Measurements from ENCODE around the gene KLHL29. TPM values are rescaled to one million over a fixed set of nuclear protein-coding genes. Genes with fewer than 3 reads are reported as not detected.
A peak's percentile ranks its signal among the peaks of the same experiment; 100 is the strongest.

KLHL29 gene
- total RNA-seq, 1 donor from 2014 or later: 17.5 TPM

- Mint-ChIP-seq H3K27me3 (ENCODE audit: unreplicated experiment) (peaks cover 15% of the 10 kb centered on the region), H3K4me3 (ENCODE audit: unreplicated experiment) (peak overlapping the region; percentile 99), H3K9me3 (ENCODE audit: unreplicated experiment) (no peaks in the 10 kb centered on the region), H3K4me1 (ENCODE audit: unreplicated experiment) (peaks cover 27% of the 10 kb centered on the region), H3K27ac (ENCODE audit: unreplicated experiment) (no peak overlapping the region), H3K36me3 (ENCODE audit: low read depth, unreplicated experiment) (peaks cover 4% of the 10 kb centered on the region)
- no peak for TF ChIP-seq CTCF (IDR thresholded peaks at IDR 0.05; ENCODE audit: unreplicated experiment)
- DNase-seq (ENCODE audit: low spot score): peak; percentile 31
Measured at GRCh38 chr2:23386339-23387220, 1.6 kb downstream of the KLHL29 start.

GRCh38 chr2:23387221-23387550 is 2.2 kb downstream of the KLHL29 start:
- peak overlapping the region; percentile 52 for H3K27ac Mint-ChIP-seq (ENCODE audit: unreplicated experiment)
- no peak for TF ChIP-seq CTCF (IDR thresholded peaks at IDR 0.05; ENCODE audit: unreplicated experiment)
- H3K27me3 Mint-ChIP-seq (ENCODE audit: unreplicated experiment): peaks cover 14% of the 10 kb centered on the region
- peaks cover 4% of the 10 kb centered on the region for H3K36me3 Mint-ChIP-seq (ENCODE audit: low read depth, unreplicated experiment)
- no peak for DNase-seq (ENCODE audit: low spot score)
- H3K4me1 Mint-ChIP-seq (ENCODE audit: unreplicated experiment): peaks cover 32% of the 10 kb centered on the region
- no peaks in the 10 kb centered on the region for H3K9me3 Mint-ChIP-seq (ENCODE audit: unreplicated experiment)
- H3K4me3 Mint-ChIP-seq (ENCODE audit: unreplicated experiment): peak overlapping the region; percentile 89

DNA sequence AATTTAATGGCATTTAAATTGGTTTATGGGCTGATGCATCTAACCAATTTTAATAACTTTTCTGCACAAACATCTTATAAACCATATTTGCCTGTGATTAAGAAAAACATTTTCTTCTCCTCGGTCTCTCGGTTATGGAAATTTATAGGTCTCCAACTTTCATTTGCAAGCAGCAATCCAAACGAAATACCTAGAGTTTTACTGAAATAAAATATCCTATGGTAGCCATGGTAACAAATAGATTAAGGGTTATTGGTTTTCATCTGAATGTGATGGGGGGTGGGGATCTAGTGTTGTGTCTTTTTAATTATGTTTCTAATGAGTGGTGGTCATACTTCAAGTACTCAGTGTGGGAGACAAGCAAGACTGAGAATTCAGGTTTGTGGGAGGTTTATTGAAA is 2.9 kb downstream of the KLHL29 start:
- Mint-ChIP-seq H3K4me1 (ENCODE audit: unreplicated experiment) (peaks cover 32% of the 10 kb centered on the region), H3K27me3 (ENCODE audit: unreplicated experiment) (peaks cover 14% of the 10 kb centered on the region)

DNA sequence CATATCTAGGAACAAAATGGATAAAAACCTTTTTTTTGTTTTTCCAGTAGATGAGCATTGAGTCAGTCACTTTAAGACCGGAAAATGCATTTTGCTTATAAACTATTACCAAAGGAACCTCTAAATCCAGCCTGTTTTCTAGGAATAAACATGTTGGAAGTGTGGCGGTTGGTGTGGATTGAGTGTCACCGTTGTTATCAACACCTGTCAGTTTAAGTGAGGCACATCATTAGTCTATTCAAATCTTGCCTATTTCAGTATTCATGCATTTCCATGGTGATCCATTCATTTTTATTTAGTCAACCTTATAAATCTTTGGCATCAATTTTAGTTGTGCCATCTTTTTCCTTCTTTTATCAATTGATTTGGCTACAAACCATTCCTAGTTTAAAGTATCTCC is 3.3 kb downstream of the KLHL29 start:
- Mint-ChIP-seq H3K4me1 (ENCODE audit: unreplicated experiment) (peaks cover 32% of the 10 kb centered on the region), H3K27ac (ENCODE audit: unreplicated experiment) (no peak overlapping the region), H3K4me3 (ENCODE audit: unreplicated experiment) (no peak overlapping the region), H3K27me3 (ENCODE audit: unreplicated experiment) (peaks cover 14% of the 10 kb centered on the region), H3K9me3 (ENCODE audit: unreplicated experiment) (no peaks in the 10 kb centered on the region), H3K36me3 (ENCODE audit: low read depth, unreplicated experiment) (peaks cover 4% of the 10 kb centered on the region)
- DNase-seq (ENCODE audit: low spot score): no peak
- TF ChIP-seq CTCF (IDR thresholded peaks at IDR 0.05; ENCODE audit: unreplicated experiment): no peak

More for the DNA sequence above, 2.9 kb downstream of the KLHL29 start:
- H3K27ac Mint-ChIP-seq (ENCODE audit: unreplicated experiment): no peak overlapping the region
- no peak for TF ChIP-seq CTCF (IDR thresholded peaks at IDR 0.05; ENCODE audit: unreplicated experiment)
- DNase-seq (ENCODE audit: low spot score): no peak
- peaks cover 4% of the 10 kb centered on the region for H3K36me3 Mint-ChIP-seq (ENCODE audit: low read depth, unreplicated experiment)
- no peaks in the 10 kb centered on the region for H3K9me3 Mint-ChIP-seq (ENCODE audit: unreplicated experiment)
- H3K4me3 Mint-ChIP-seq (ENCODE audit: unreplicated experiment): no peak overlapping the region

- Mint-ChIP-seq H3K36me3 (ENCODE audit: low read depth, unreplicated experiment) (peaks cover 4% of the 10 kb centered on the region), H3K4me1 (ENCODE audit: unreplicated experiment) (peaks cover 32% of the 10 kb centered on the region), H3K4me3 (ENCODE audit: unreplicated experiment) (no peak overlapping the region), H3K9me3 (ENCODE audit: unreplicated experiment) (no peaks in the 10 kb centered on the region), H3K27me3 (ENCODE audit: unreplicated experiment) (peaks cover 14% of the 10 kb centered on the region), H3K27ac (ENCODE audit: unreplicated experiment) (no peak overlapping the region)
- DNase-seq (ENCODE audit: low spot score): no peak
- no peak for TF ChIP-seq CTCF (IDR thresholded peaks at IDR 0.05; ENCODE audit: unreplicated experiment)
Measured at GRCh38 chr2:23388756-23389514, 4.0 kb downstream of the KLHL29 start.

Measured in endothelial cell (in vitro differentiated cells).